G401.6 (cell line): ENCODE measurements around the gene ZNF385C.

ENCODE experiments used
- FAIRE-seq: peaks from 2 replicates; lab custom pipeline; 2012; peaks lifted over from hg19 to GRCh38; lab: Jason Lieb, UNC

The ZNF385C gene

DNA sequence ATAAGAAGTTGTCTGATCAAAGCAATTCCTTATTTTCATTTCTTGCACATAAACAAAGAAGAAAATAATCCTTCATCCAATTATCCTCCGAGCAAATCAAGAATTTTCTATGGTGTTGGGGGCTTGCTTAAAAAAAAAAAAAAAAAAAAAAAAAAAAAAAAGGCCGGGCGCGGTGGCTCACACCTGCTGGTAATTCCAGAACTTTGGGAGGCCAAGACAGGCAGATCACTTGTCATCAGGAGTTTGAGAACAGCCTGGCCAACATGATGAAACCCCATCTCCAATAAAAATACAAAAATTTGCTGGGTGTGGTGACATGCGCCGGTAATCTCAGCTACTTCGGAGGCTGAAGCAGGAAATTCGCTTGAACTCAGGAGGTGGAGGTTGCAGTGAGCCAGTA lies 112.4 kb downstream of the ZNF385C start:
- FAIRE-seq = no peak

DNA sequence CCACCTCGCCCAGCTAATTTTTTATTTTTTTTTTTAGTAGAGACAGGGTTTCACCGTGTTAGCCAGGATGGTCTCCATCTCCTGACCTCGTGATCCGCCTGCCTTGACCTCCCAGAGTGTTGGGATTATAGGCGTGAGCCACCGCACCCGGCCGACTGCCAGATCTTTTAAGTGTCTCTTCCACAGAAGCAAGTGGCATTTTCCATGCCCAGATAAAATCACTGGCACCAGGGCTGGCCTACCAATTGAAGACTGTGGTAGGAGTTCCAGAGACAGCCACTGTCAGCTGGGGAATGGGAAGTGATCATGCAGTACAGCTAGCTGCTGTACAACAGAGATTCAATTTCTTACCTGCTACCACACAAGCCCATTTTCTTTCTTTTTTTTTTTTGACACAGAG lies 113.8 kb downstream of the ZNF385C start:
- FAIRE-seq = no peak

DNA sequence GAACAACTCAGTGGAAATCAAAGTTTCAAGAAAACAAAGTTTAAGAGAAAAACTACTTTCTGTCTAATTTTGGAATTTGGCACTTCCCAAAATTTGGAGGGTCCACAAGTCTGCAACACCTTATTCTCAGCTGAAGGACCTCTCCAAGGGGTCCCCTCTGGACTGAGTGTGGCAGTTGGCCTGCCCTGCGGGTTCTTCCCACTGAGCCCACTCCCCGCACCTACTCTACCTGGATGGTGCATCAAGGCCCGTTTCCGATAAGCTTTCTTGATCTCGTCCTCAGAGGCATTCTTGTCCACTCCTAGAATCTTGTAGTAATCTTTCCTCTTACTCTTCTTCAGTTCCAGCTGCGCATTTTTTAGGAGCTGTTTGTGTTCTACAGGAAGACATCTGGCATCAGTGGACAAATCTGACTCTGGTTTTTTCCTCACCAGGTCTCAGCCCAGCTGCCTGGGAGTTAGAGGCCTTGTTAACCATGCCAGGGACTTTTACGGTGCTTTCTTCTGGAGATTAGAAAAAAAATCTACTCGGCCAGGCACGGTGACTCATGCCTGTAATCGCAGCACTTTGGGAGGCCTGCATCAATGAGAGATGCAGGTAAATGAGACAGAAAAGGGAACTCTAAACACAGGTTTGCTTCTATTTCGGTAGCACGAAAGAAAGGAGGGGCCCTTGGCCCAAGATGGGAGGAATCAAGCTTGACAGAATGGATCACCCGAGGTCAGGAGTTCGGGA lies 116.1 kb downstream of the ZNF385C start:
- FAIRE-seq = no peak

DNA sequence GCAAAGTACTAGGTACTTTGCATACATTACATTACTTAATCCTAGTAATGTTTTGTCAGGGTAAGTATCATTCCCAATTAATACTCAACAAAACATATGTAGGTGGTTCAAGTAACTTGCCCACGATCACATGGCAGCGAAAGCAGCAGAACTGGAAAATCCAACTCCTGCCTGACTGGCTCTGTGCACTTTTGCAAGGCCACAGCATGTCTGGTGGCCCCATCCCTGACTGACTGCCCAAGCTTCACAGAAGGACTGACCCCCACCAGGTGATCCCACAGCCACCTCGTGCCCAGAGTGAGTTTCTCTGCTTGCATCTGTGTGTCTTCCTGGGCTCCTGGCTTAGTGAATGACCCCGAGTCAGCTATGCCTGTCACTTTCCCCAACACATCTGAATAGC lies 120.3 kb downstream of the ZNF385C start:
- no peak for FAIRE-seq

DNA sequence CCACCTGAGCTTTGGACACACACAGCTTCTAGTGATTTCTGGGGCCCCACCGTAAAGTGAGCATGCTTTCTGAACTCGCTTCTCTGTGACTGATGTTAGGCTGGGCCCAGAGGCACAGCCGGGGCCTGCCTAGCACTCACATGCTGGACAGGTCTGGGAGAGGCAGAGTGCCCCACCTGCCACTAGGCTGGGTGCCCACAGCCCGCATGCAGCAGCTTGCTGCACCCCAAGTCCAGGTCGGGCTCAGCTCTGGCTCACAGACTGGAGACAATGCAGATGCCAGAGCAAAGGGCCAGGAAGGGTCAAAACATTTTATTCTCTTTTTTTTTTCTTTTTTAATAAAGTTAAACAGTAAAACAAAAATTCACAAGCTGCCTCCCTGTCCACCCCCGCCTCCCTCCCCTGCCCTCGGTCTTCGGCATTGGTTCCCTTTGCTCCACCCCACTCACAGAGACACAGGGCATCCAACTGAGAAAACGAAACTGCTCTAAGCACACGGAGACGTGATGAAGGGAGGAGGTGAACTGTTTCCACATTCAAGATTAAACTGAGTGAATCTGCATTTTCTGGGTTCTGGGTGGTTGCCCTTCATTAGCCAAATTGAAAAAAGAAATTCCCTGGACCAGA lies 122.0 kb downstream of the ZNF385C start:
- no peak for FAIRE-seq
